Stimulated activated CD4-positive, alpha-beta T cell treated with anti-CD3 and anti-CD28 coated beads, Interleukin-2, amount 100 ng/mL, for 4 hours (primary cell): ENCODE results near the gene MID2.
"Not testable (repeated sequence)": the region's sequence is repeated elsewhere in the genome, so short reads cannot be mapped to it uniquely, and the experiment has no call there.

ENCODE experiments used
- DNase-seq: peaks from one replicate; pipeline ENCODE4 v3.0.0-alpha.2; 2020; ENCODE audit warnings: low read depth

The MID2 gene

GRCh38 chrX:107825698-107826237, at the start of gene MID2:
Gene MID2, plus strand, starts transcription at chrX:107825866. Its CDS starts 561 bp downstream, at chrX:107826427.
- DNase-seq: peak; percentile 24

- DNase-seq: peak; percentile 73
These were observed 48.8 kb upstream of the MID2 start for GRCh38 chrX:107776649-107777535.

GRCh38 chrX:107777536-107777832, 48.2 kb upstream of the MID2 start, which contains the start of gene NCBP2L:
Gene NCBP2L, plus strand, starts transcription at chrX:107777733. Its CDS starts 16,488 bp downstream, at chrX:107794221.
- DNase-seq: no peak

- DNase-seq: no peak
These were observed 45.1 kb upstream of the MID2 start for GRCh38 chrX:107780525-107780924.

- no peak for DNase-seq
These were observed 37.8 kb upstream of the MID2 start for GRCh38 chrX:107787827-107788226.

GRCh38 chrX:107804427-107804826, 21.2 kb upstream of the MID2 start:
- DNase-seq: no peak

GRCh38 chrX:107805179-107805578, 20.5 kb upstream of the MID2 start:
- DNase-seq: no peak

GRCh38 chrX:107810053-107810452, 15.6 kb upstream of the MID2 start:
- DNase-seq: not testable (repeated sequence)

GRCh38 chrX:107818900-107819521, 6.7 kb upstream of the MID2 start:
- no peak for DNase-seq

- no peak for DNase-seq
These were observed 2.6 kb upstream of the MID2 start for GRCh38 chrX:107823042-107823441.

- no peak for DNase-seq
These were observed 2.2 kb upstream of the MID2 start for GRCh38 chrX:107823456-107823855.

- DNase-seq: peak; percentile 6
These were observed 768 bp downstream of the MID2 start for GRCh38 chrX:107826238-107827029.

GRCh38 chrX:107827030-107827831, 1.6 kb downstream of the MID2 start:
- no peak for DNase-seq

GRCh38 chrX:107827852-107828251, 2.2 kb downstream of the MID2 start:
- peak; percentile 1 for DNase-seq

GRCh38 chrX:107829878-107830277, 4.2 kb downstream of the MID2 start:
- no peak for DNase-seq

- DNase-seq: no peak
These were observed 5.5 kb downstream of the MID2 start for GRCh38 chrX:107831071-107831730.

- no peak for DNase-seq
These were observed 8.9 kb downstream of the MID2 start for GRCh38 chrX:107834275-107835201.

- DNase-seq: no peak
These were observed 11.3 kb downstream of the MID2 start for GRCh38 chrX:107836958-107837357.

GRCh38 chrX:107840971-107841370, 15.3 kb downstream of the MID2 start:
- no peak for DNase-seq
